NCI-H345 treated with DMSO at 0.1 percent for 48 hours (cell line): ENCODE results near the gene GPR61.

Source experiments
- DNase-seq: peaks from one replicate; lab custom pipeline; 2025; ENCODE audit not compliant: unreplicated experiment; lab: John Stamatoyannopoulos, UW

Gene GPR61

DNA sequence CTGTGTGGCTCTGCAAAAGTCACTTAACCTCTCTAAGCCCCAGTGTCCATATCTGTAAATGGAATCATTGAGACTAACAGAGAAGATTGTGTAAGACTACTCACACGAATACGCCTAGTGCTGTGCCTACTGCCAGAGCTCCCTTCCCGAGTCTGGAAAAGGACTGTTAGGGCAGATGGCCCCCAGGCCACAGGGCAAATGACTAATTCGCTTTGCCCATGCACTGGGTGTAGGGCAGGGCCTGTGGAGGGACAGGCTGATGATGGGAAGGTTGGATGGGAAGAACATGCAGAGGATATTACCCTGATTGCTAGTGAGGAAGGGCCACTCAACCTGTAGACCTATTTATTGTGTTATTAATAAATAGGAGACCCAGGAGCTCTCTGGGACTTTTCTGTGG, 4.2 kb upstream of the GPR61 start:
- no peak for DNase-seq

GRCh38 chr1:109535971-109536491, 3.6 kb upstream of the GPR61 start:
- DNase-seq: no peak

- no peak for DNase-seq
These were observed 2.1 kb upstream of the GPR61 start for GRCh38 chr1:109537450-109538178.

DNA sequence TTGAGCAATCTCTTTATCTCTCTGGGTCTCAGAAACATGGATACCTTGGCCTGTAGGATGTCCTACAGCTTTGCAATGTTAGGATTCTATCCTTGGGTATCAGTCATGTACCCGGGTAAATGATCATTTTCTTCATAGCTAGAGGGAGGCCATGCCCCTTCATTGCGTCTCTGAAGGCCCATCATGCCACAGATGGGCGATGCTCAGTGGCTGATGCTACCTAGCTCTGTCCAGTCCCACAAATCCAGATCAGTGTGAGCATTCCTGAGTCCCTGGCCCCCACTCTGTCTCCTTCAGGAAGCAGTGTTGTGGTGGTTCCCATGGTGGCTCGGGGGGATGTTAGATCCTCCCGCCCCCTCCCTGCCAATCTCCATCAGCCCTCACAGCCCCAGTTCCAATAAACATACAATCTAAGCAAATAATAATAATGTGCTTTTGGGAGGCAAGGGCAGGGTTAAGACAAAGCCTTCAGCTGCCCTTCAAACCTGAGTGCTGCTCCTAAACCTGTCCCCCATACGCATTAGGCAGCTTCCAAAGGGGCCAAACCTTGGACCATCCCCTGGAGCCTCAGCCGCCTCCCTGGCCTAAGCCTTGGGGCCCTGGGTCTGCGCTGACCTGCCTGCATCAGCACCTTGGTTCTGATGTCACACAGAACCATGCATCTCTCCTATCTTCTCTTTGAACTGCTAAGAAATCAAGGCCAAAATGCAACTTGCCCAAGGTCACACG, 681 bp upstream of the GPR61 start:
- DNase-seq: no peak

DNA sequence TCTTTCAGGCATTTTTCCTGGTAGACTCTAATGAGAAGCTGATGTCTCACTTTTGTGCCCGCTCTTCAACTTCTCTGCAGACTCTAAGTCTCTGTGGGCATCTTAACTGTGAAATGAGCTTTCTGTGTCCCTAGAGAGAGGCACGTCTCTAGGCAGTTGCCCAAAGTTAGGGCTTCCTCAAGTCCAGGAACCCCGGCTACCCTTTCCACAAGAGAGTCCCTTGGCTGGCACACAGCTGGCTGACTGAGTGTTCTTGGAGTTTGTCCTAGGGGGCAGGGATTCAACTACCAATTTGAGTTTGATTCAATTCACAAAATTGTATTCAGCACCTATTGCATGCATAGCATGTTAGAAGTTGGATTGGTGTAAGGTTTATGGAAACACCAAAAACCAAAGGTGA, 1.4 kb downstream of the GPR61 start:
- DNase-seq: no peak

GRCh38 chr1:109542657-109543056, 3.0 kb downstream of the GPR61 start:
- no peak for DNase-seq

GRCh38 chr1:109543283-109543987, 3.8 kb downstream of the GPR61 start:
- no peak for DNase-seq

DNA sequence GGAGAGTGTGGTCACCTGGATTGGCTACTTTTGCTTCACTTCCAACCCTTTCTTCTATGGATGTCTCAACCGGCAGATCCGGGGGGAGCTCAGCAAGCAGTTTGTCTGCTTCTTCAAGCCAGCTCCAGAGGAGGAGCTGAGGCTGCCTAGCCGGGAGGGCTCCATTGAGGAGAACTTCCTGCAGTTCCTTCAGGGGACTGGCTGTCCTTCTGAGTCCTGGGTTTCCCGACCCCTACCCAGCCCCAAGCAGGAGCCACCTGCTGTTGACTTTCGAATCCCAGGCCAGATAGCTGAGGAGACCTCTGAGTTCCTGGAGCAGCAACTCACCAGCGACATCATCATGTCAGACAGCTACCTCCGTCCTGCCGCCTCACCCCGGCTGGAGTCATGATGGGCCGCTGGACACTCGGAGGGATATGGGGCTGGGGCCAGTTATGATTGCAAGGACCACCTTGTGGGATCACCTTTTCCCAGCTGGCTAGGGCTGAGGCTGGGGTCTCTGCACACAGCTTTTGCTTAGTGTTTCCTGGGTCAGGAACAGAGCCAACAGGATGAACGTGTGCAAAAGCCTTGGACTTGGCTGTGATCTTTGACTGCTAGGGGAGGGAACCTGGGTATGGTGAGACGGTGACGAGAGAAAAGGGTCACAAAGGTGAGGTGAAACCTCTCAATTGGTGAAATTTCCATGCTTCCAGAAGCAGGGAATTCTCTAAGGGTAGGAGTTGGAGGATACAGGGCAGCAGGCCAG, 4.5 kb downstream of the GPR61 start:
- no peak for DNase-seq

GRCh38 chr1:109546311-109547109, 6.8 kb downstream of the GPR61 start:
- peak; percentile 88 for DNase-seq

DNA sequence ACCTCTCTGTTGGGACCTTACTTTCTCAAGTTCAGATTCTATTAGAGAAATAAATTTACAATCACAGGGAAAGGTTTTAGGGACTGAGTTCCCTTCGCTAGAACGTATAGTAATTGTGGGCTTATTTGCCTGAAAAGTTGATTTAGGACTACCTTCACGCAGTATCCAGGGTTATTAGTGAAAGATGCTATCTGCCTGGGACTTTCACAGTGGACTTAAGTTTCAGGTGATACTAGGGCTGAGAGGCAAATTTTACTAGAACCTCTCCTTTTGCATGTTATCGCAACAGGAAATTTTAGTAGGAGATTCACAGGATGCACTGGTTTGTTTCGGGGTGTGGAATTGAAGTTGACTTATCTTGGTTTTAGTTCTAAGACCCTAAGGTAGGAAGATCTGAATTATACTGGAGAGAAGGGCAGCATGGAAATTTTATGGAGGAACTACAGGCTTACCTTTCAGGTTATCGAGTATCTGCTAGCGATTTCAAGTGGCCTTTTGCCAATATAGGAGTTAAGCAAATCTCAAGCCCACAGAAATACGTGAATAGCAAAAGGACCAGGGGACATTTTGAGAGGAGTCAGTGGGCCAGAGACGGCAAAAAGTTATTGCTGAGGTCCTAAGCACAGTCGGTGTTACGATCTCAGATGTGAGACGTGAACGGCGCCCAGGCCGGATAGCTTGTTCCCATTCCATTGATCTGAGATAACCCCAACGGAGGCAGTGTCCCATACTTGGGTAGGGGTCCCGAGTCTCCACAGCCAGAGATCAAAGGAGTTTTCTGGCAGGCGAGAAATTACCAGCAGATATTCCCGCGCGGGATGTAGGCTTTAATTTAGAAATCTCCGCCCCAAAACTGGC, 8.0 kb downstream of the GPR61 start:
- peak; percentile 5 for DNase-seq

DNA sequence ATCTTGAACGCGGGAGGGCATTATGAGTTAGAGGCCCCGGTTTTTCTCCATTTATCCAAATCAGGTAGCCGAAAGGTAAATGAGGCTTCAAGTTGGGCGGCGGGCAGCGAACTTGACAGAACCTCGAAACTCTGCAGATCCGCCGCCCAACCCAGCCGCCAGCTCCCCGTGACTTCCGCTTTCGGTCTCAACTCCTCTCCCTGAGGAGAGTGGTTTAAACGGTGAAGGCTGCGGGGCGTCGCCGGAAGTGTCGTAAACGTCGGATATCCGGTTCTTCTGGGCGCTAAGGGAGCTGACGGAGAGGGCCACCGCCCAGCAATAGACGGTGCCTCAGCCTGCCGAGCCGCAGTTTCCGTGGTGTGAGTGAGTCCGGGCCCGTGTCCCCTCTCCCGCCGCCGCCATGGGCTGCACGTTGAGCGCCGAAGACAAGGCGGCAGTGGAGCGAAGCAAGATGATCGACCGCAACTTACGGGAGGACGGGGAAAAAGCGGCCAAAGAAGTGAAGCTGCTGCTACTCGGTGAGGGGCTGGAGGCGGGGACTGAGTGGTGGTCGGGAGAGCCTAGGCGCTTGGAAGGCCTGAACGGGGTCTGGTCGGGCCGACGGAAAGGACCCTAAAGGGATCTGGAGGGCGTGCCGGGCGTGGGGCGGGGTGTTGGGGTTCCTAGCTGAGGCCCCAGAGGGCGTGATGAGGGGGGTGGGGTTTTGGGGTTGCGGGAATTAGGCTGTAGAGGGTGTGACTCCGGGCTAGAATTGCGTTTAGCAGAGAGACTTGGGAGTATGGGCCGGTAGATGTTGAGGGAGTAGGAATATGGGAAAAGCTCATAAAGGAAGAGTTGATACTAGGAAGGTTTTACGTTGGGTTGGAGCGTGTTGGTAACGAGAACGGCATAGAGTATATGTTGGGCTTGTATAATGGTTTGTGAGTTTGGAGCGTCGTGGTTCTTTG, 8.9 kb downstream of the GPR61 start, which contains the start of gene GNAI3:
GNAI3 (plus strand) TSS at position 295 of the 947 bp plus-strand sequence; CDS start at position 401, 106 bp downstream.
- peak; percentile 86 for DNase-seq

DNA sequence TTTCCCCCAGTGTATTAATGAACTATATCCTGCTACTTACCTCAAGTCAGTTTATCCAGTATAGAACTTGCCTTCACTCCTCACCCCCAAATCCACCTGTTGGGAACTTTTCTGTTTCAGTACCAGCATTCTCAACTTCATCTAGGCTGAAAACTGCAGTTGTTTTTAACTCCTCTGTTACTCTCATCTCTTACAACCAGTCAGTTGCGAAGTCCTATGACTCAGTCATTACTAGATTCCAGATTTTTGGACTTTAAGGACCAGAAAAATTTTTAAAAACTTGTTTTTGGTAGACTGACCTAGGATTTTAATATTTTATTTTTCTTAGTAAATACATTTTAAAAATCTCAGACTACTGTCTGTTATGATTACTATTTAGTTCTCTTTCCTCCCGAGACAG, 16.9 kb downstream of the GPR61 start:
- DNase-seq: no peak

GRCh38 chr1:109557520-109557919, 17.8 kb downstream of the GPR61 start:
- DNase-seq: no peak

GRCh38 chr1:109559995-109560394, 20.3 kb downstream of the GPR61 start:
- no peak for DNase-seq

GRCh38 chr1:109564194-109564878, 24.7 kb downstream of the GPR61 start:
- DNase-seq: no peak

GRCh38 chr1:109565241-109565640, 25.6 kb downstream of the GPR61 start:
- no peak for DNase-seq

- no peak for DNase-seq
These were observed 27.3 kb downstream of the GPR61 start for GRCh38 chr1:109566982-109567381.
